ENCODE measurements around the gene DDX3X.
"Not testable (repeated sequence)": the region's sequence is repeated elsewhere in the genome, so short reads cannot be mapped to it uniquely, and the experiment has no call there.

DDX3X gene

GRCh38 chrX:41329101-41329500 lies 4.9 kb upstream of the DDX3X start:
- DNase-seq (ENCODE audit: low spot score): no peak

DNA sequence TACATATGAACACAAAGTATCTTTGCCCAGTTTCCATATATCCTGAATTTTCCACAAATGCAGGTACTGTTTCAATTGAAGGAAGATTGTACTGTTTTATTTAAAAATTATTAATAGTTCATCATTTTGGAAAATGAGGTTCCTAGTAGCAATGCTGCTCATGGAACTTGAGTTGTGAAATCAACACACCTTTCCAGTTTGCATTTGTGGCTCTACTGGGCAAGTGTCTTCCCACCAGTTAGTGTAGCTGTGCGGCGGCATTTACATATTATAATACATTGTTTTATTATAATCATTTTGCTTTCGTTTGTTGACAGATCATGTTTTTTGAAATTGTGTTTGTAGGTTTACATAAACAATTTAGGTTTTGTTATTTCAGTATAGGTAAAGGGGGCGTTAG lies 2.0 kb upstream of the DDX3X start:
- no peak for DNase-seq (ENCODE audit: low spot score)

GRCh38 chrX:41332408-41333002 lies 1.5 kb upstream of the DDX3X start:
- no peak for DNase-seq (ENCODE audit: low spot score)

DNA sequence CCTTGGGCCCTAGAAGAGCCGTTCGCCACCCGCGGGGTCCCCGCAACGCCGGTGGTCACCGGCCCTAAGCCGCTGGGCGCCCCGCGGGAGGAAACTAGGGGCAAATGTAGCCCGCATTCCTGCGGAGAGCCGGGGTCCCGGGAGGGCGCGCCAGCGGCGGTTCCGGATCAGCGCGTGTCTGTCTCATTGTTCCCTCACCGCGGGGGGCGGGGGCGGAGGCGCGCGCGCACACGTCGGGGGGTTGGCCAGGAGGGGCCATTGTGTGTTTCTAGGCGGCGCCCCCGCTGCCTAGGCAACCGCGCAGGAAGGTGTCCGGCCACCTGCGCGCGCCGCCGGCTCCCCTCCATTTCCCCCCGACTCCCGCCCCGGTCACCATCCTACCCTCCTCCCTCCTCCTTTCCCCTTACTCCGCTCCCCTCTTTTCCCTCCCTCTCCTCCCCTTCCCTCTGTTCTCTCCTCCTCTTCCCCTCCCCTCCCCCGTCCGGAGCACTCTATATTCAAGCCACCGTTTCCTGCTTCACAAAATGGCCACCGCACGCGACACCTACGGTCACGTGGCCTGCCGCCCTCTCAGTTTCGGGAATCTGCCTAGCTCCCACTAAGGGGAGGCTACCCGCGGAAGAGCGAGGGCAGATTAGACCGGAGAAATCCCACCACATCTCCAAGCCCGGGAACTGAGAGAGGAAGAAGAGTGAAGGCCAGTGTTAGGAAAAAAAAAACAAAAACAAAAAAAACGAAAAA lies 789 bp upstream of the DDX3X start:
- peak; percentile 91 for DNase-seq (ENCODE audit: low spot score)

GRCh38 chrX:41334363-41335197 lies 618 bp downstream of the DDX3X start:
- DNase-seq (ENCODE audit: low spot score): peak; percentile 89

GRCh38 chrX:41335198-41335957 lies 1.4 kb downstream of the DDX3X start:
- no peak for DNase-seq (ENCODE audit: low spot score)

DNA sequence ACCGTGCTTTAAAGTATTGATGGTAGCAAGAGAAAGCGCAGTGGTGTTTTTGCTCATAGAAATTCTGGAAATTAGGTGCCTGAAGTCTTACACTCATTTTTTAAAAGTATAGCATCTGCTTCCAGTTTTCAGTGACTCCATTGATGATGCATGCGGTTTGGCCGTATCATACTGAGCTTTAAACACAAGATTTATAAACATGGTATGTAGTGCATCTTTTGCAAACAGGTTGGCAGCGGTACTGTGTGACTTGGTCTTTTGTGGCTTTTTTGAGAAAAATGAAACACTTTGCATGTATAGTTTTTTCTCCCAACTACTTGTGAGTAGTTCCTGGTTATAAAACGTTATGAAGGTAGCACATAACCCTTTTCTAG lies 2.0 kb downstream of the DDX3X start:
- DNase-seq (ENCODE audit: low spot score): no peak

- no peak for DNase-seq (ENCODE audit: low spot score)
These were observed 2.5 kb downstream of the DDX3X start for GRCh38 chrX:41336447-41336846.

DNA sequence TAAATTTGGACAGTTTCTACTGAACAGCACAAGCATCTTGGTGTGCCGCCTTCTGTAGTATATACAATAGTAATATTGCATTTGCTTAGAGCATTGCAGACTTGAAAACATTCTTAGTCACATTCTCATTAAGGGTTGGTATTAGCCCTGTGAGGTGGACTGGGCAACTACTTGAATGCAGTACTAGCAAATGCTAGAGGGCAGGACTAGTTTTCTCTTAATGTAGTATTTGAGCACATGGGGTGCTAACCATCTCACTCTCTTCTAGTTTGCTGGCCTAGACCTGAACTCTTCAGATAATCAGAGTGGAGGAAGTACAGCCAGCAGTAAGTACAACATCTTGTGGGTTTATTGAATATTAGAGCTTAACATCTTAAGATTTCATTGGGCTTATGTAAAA lies 3.2 kb downstream of the DDX3X start:
- no peak for DNase-seq (ENCODE audit: low spot score)

GRCh38 chrX:41338436-41338835 lies 4.5 kb downstream of the DDX3X start:
- DNase-seq (ENCODE audit: low spot score): no peak

GRCh38 chrX:41339148-41339547 lies 5.2 kb downstream of the DDX3X start:
- no peak for DNase-seq (ENCODE audit: low spot score)

DNA sequence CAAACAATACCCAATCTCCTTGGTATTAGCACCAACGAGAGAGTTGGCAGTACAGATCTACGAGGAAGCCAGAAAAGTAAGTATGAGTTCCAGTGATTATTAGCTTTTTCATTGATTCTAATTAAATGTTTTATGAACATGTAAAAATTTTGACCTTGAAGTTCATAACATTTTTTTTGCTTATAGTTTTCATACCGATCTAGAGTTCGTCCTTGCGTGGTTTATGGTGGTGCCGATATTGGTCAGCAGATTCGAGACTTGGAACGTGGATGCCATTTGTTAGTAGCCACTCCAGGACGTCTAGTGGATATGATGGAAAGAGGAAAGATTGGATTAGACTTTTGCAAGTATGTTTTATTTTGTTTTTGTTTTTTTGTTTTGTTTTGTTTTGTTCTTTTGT lies 10.1 kb downstream of the DDX3X start:
- no peak for DNase-seq (ENCODE audit: low spot score)

DNA sequence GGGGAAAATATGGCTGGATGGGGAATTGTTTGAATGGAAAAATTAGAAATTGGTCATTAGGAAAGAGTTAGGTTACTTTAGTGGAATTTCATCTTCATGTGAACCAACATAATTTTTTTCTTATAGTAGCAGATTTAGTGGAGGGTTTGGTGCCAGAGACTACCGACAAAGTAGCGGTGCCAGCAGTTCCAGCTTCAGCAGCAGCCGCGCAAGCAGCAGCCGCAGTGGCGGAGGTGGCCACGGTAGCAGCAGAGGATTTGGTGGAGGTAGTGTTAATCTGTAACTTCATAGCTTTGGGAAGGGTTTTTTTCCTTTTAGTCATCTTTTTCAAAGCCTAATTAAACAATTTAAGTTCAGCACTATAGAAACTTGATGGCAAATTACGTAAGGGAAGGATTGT lies 13.2 kb downstream of the DDX3X start:
- DNase-seq (ENCODE audit: low spot score): no peak

- DNase-seq (ENCODE audit: low spot score): no peak
These were observed 14.6 kb downstream of the DDX3X start for GRCh38 chrX:41348551-41348950.

DNA sequence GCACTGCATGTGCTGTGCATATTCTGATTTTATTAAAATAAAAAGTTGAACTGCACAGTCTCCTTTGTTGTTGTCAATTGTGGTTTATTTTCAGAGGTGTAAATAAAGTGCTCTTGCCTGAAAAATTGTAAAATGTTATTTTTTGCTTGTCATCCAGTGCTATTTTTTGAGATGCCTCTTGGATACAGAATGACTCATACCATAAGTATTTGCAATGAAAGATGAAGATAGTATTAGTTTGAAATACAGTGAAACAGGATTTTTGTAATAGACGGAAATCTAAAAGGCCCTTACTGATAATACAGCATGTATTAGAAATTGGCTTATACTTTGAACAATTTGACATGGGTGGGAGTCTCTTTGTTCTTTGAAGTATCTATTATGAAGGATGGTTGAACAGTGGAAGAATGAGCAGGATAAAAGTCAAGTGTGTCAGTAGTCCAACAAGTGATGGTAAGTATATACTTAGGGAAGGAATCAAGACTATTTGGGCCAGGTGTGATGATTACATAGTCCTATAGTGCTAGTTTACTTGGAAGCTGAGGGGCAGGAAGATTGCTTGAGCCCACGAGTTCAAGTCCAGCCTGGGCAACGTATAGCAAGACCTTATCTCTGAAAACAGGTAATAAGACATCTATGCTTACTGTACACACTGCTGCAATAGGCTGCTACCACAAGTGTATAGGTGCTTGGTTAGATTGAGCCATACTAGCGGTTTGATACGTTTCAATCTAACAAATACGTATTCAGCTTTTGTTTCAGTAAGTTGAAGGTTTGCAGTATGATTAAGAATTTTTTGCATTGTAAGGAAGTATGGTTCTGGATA lies 16.4 kb downstream of the DDX3X start:
- no peak for DNase-seq (ENCODE audit: low spot score)

- peak; percentile 17 for DNase-seq (ENCODE audit: low spot score)
These were observed 17.1 kb downstream of the DDX3X start for GRCh38 chrX:41350976-41351569.

DNA sequence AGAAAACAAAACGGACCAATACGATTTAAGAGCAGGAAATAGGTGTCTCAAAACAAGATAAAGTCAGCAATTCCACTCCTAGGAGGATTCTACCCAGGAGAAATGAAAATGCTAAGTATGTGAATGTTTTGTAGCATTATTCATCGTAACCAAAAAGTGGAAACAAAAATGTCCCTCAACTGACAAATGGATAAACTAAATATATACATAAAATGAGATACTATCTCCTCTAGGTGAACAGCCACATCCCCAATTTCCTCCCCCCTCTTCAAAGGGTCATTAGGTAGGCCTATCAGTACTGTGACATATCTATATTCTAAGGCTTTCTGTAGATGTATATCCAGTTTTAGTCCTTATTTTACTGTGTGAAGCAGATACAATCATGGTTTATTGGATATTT lies 18.0 kb downstream of the DDX3X start:
- DNase-seq (ENCODE audit: low spot score): no peak

DNA sequence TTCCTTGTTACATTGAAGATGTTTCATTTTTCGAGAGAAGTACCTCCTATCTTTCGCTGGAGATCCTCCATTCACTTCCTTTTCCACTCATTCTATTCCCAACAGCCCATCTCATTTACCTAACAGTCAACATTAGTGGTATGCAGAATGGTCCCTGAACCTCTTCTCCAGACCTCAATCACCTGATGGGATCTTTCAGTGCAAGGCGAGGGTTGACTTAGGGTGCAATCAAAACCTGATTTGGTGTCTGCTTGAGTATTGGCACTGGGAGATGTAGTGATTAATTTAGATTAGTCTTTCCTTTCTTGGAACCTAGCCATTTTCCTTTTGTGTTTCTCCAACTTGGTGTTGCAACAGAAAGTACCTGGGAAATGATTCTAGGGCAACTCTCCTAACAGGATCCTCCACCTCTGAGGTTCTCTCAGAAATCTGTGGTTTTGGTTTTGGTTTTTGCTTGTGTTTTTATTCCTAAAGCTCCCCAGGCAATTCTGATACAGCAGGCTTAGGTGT lies 18.4 kb downstream of the DDX3X start:
- no peak for DNase-seq (ENCODE audit: low spot score)

DNA sequence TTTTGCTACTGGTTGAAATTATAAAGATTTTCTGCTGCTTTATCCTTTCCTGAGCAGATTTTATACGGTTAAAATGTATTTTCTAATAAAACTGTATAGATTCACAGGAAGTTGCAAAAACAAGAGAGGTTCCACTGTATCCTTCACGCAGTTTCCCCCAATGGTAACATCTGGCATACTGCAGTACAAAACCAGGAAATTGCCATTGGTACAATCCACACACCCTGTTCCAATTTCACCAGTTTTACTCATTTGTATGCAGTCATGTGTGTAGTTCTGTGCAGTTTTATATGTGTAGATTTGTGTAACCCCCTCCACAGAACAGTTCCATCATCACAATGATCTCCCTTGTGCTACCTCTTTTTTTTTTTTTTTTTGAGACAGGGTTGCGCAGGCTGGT lies 20.0 kb downstream of the DDX3X start:
- DNase-seq (ENCODE audit: low spot score): no peak

- DNase-seq (ENCODE audit: low spot score): no peak
These were observed 35.2 kb downstream of the DDX3X start for GRCh38 chrX:41369152-41369551.

DNA sequence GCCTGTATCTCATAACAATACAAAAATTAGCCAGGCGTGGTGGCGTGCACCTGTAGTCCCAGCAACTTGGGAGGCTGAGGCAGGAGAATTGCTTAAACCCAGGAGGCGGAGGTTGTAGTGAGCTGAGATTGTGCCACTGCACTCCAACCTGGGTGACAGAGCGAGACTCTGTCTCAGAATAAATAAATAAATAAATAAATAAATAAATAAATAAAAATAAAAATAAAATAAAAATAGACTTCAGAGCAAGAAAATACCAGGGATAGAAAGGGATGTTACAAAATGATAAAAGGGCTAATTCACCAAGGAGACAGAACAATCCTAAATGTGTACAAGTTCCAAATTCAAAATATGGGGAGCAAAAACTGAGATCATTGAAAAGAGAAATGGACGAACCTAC lies 37.6 kb downstream of the DDX3X start:
- not testable (repeated sequence) for DNase-seq (ENCODE audit: low spot score)
